DMS114 treated with DMSO at 0.1 percent for 48 hours (cell line): ENCODE measurements around the gene NAV2.

ENCODE experiments used
- DNase-seq: peaks from one replicate; lab custom pipeline; 2025; ENCODE audit not compliant: unreplicated experiment; lab: John Stamatoyannopoulos, UW

The NAV2 gene

GRCh38 chr11:19827399-19828135, 114.9 kb downstream of the NAV2 start:
- DNase-seq, result no peak

GRCh38 chr11:19828382-19829108, 115.9 kb downstream of the NAV2 start:
- no peak for DNase-seq

- DNase-seq, result no peak
Observed at GRCh38 chr11:19829109-19829837, 116.6 kb downstream of the NAV2 start.

GRCh38 chr11:19832086-19832750, 119.6 kb downstream of the NAV2 start:
- DNase-seq, result no peak

- no peak for DNase-seq
Observed at GRCh38 chr11:19832901-19833300, 120.3 kb downstream of the NAV2 start.

- no peak for DNase-seq
Observed at GRCh38 chr11:19834771-19835170, 122.1 kb downstream of the NAV2 start.

GRCh38 chr11:19836666-19837065, 124.0 kb downstream of the NAV2 start:
- no peak for DNase-seq

- DNase-seq, result no peak
Observed at GRCh38 chr11:19838994-19839768, 126.5 kb downstream of the NAV2 start.

- no peak for DNase-seq
Observed at GRCh38 chr11:19840961-19841360, 128.3 kb downstream of the NAV2 start.

- DNase-seq, result no peak
Observed at GRCh38 chr11:19842505-19842904, 129.9 kb downstream of the NAV2 start.

GRCh38 chr11:19843079-19843478, 130.4 kb downstream of the NAV2 start:
- DNase-seq, result no peak

GRCh38 chr11:19844012-19844411, 131.4 kb downstream of the NAV2 start:
- DNase-seq, result no peak

- DNase-seq, result no peak
Observed at GRCh38 chr11:19844806-19845205, 132.2 kb downstream of the NAV2 start.

- DNase-seq, result no peak
Observed at GRCh38 chr11:19845626-19846025, 133.0 kb downstream of the NAV2 start.

GRCh38 chr11:19846654-19847305, 134.1 kb downstream of the NAV2 start:
- no peak for DNase-seq

GRCh38 chr11:19848219-19848618, 135.6 kb downstream of the NAV2 start:
- DNase-seq, result no peak

- no peak for DNase-seq
Observed at GRCh38 chr11:19849107-19849789, 136.6 kb downstream of the NAV2 start.

- no peak for DNase-seq
Observed at GRCh38 chr11:19849947-19850593, 137.4 kb downstream of the NAV2 start.

- DNase-seq, result no peak
Observed at GRCh38 chr11:19852288-19852687, 139.7 kb downstream of the NAV2 start.
